Loucy (cell line): ENCODE measurements around the gene AGPAT2.

ENCODE experiments used
- H2AFZ ChIP-seq: fragments of 200-600 bp; sonication (generic); 2 replicates; pipeline ENCODE4 v1.6.0; 2016; ENCODE audit warnings: antibody characterized with exemption, mild to moderate bottlenecking, low read length, moderate library complexity
- H3F3A ChIP-seq: fragments of 200-600 bp; 2 replicates; pipeline ENCODE4 v1.6.0; 2016; ENCODE audit warnings: antibody characterized with exemption, low read depth, mild to moderate bottlenecking
- H3K27me3 ChIP-seq: fragments of 200-600 bp; sonication (generic); 2 replicates; pipeline ENCODE4 v1.6.1; 2014; ENCODE audit warnings: low read length, mild to moderate bottlenecking; ENCODE audit not compliant: insufficient read depth, poor library complexity, severe bottlenecking
- H3K36me3 ChIP-seq: fragments of 200-600 bp; sonication (generic); 2 replicates; pipeline ENCODE4 v1.6.1; 2016; ENCODE audit warnings: low read length; ENCODE audit not compliant: insufficient read depth
- H3K4me1 ChIP-seq: fragments of 200-600 bp; sonication (generic); 2 replicates; pipeline ENCODE4 v1.5.1; 2014; ENCODE audit warnings: low read length, mild to moderate bottlenecking; ENCODE audit not compliant: insufficient read depth, poor library complexity, severe bottlenecking
- H3K4me2 ChIP-seq: fragments of 200-600 bp; sonication (generic); 2 replicates; pipeline ENCODE4 v1.6.0; 2014; ENCODE audit warnings: antibody characterized with exemption, low read length, low read depth, mild to moderate bottlenecking; ENCODE audit not compliant: poor library complexity, severe bottlenecking
- H3K4me3 ChIP-seq: fragments of 200-600 bp; sonication (generic); 2 replicates; pipeline ENCODE4 v1.5.1; 2014; ENCODE audit warnings: low read length, mild to moderate bottlenecking, mixed read lengths; ENCODE audit not compliant: poor library complexity, severe bottlenecking
- H3K79me2 ChIP-seq: fragments of 200-600 bp; sonication (generic); 2 replicates; pipeline ENCODE4 v1.6.1; 2014; ENCODE audit warnings: low read length; ENCODE audit not compliant: insufficient read depth
- H3K9ac ChIP-seq: fragments of 200-600 bp; sonication (generic); 2 replicates; pipeline ENCODE4 v1.6.0; 2014; ENCODE audit warnings: mild to moderate bottlenecking, low read depth, low read length, moderate library complexity; ENCODE audit not compliant: poor library complexity, severe bottlenecking
- H3K9me2 ChIP-seq: fragments of 200-600 bp; sonication (generic); replicated peaks from 2 replicates; pipeline ENCODE4 v1.6.1; 2016; ENCODE audit warnings: low read depth, low read length, mixed read lengths
- H3K9me3 ChIP-seq: fragments of 200-600 bp; sonication (generic); 2 replicates; pipeline ENCODE4 v1.6.1; 2014; ENCODE audit warnings: mild to moderate bottlenecking, antibody characterized with exemption, low read length, low read depth; ENCODE audit not compliant: insufficient read depth
- H4K20me1 ChIP-seq: fragments of 200-600 bp; sonication (generic); 2 replicates; pipeline ENCODE4 v1.6.0; 2014; ENCODE audit warnings: antibody characterized with exemption, low read length, mild to moderate bottlenecking; ENCODE audit not compliant: insufficient read depth, poor library complexity, severe bottlenecking
- CTCF ChIP-seq: fragments of 200-600 bp; sonication (generic); conservative IDR thresholded peaks from 2 replicates; pipeline ENCODE4 v1.5.1; 2014; ENCODE audit warnings: mild to moderate bottlenecking, antibody characterized with exemption, low read length
- EZH2phosphoT487 ChIP-seq: fragments of 200-600 bp; IDR thresholded peaks from 2 replicates; pipeline ENCODE4 v1.6.1; 2018; ENCODE audit warnings: antibody characterized with exemption, mild to moderate bottlenecking, moderate library complexity, borderline replicate concordance

Gene AGPAT2

GRCh38 chr9:136624184-136624951 is 62.9 kb downstream of the AGPAT2 start:
- no peak for TF ChIP-seq CTCF
- TF ChIP-seq EZH2phosphoT487, result no peak
- Histone ChIP-seq H3F3A (no peaks in the 10 kb centered on the region), H3K27me3 (no peaks in the 10 kb centered on the region), H3K9me2 (no peaks in the 10 kb centered on the region), H4K20me1 (no peaks in the 10 kb centered on the region), H3K4me1 (no peaks in the 10 kb centered on the region), H3K79me2 (no peaks in the 10 kb centered on the region), H3K4me2 (no peak overlapping the region), H3K4me3 (no peak overlapping the region), H3K9ac (no peak overlapping the region), H2AFZ (no peak overlapping the region), H3K36me3 (no peaks in the 10 kb centered on the region), H3K9me3 (no peaks in the 10 kb centered on the region)

GRCh38 chr9:136623842-136624183 is 63.4 kb downstream of the AGPAT2 start:
- no peak overlapping the region for H3K4me2 ChIP-seq
- TF ChIP-seq EZH2phosphoT487, result no peak
- no peak for TF ChIP-seq CTCF

More at GRCh38 chr9:136623842-136624183, 63.4 kb downstream of the AGPAT2 start:
- H3K4me1 ChIP-seq, result no peaks in the 10 kb centered on the region
- no peaks in the 10 kb centered on the region for H3K36me3 ChIP-seq
- no peak overlapping the region for H2AFZ ChIP-seq
- H3K9me3 ChIP-seq, result no peaks in the 10 kb centered on the region
- no peak overlapping the region for H3K9ac ChIP-seq
- H4K20me1 ChIP-seq, result no peaks in the 10 kb centered on the region
- no peak overlapping the region for H3K4me3 ChIP-seq
- no peaks in the 10 kb centered on the region for H3K79me2 ChIP-seq
- no peaks in the 10 kb centered on the region for H3K9me2 ChIP-seq
- no peaks in the 10 kb centered on the region for H3K27me3 ChIP-seq
- no peaks in the 10 kb centered on the region for H3F3A ChIP-seq
